Loucy (cell line): ENCODE measurements around the gene TRNT1.

Experiments
- H2AFZ ChIP-seq: fragments of 200-600 bp; sonication (generic); 2 replicates; pipeline ENCODE4 v1.6.0; 2016; ENCODE audit warnings: antibody characterized with exemption, mild to moderate bottlenecking, low read length, moderate library complexity
- H3F3A ChIP-seq: fragments of 200-600 bp; 2 replicates; pipeline ENCODE4 v1.6.0; 2016; ENCODE audit warnings: antibody characterized with exemption, low read depth, mild to moderate bottlenecking
- H3K27me3 ChIP-seq: fragments of 200-600 bp; sonication (generic); 2 replicates; pipeline ENCODE4 v1.6.1; 2014; ENCODE audit warnings: low read length, mild to moderate bottlenecking; ENCODE audit not compliant: insufficient read depth, poor library complexity, severe bottlenecking
- H3K36me3 ChIP-seq: fragments of 200-600 bp; sonication (generic); 2 replicates; pipeline ENCODE4 v1.6.1; 2016; ENCODE audit warnings: low read length; ENCODE audit not compliant: insufficient read depth
- H3K4me1 ChIP-seq: fragments of 200-600 bp; sonication (generic); 2 replicates; pipeline ENCODE4 v1.5.1; 2014; ENCODE audit warnings: low read length, mild to moderate bottlenecking; ENCODE audit not compliant: insufficient read depth, poor library complexity, severe bottlenecking
- H3K4me2 ChIP-seq: fragments of 200-600 bp; sonication (generic); 2 replicates; pipeline ENCODE4 v1.6.0; 2014; ENCODE audit warnings: antibody characterized with exemption, low read length, low read depth, mild to moderate bottlenecking; ENCODE audit not compliant: poor library complexity, severe bottlenecking
- H3K4me3 ChIP-seq: fragments of 200-600 bp; sonication (generic); 2 replicates; pipeline ENCODE4 v1.5.1; 2014; ENCODE audit warnings: low read length, mild to moderate bottlenecking, mixed read lengths; ENCODE audit not compliant: poor library complexity, severe bottlenecking
- H3K79me2 ChIP-seq: fragments of 200-600 bp; sonication (generic); 2 replicates; pipeline ENCODE4 v1.6.1; 2014; ENCODE audit warnings: low read length; ENCODE audit not compliant: insufficient read depth
- H3K9ac ChIP-seq: fragments of 200-600 bp; sonication (generic); 2 replicates; pipeline ENCODE4 v1.6.0; 2014; ENCODE audit warnings: mild to moderate bottlenecking, low read depth, low read length, moderate library complexity; ENCODE audit not compliant: poor library complexity, severe bottlenecking
- H3K9me2 ChIP-seq: fragments of 200-600 bp; sonication (generic); replicated peaks from 2 replicates; pipeline ENCODE4 v1.6.1; 2016; ENCODE audit warnings: low read depth, low read length, mixed read lengths
- H3K9me3 ChIP-seq: fragments of 200-600 bp; sonication (generic); 2 replicates; pipeline ENCODE4 v1.6.1; 2014; ENCODE audit warnings: mild to moderate bottlenecking, antibody characterized with exemption, low read length, low read depth; ENCODE audit not compliant: insufficient read depth
- H4K20me1 ChIP-seq: fragments of 200-600 bp; sonication (generic); 2 replicates; pipeline ENCODE4 v1.6.0; 2014; ENCODE audit warnings: antibody characterized with exemption, low read length, mild to moderate bottlenecking; ENCODE audit not compliant: insufficient read depth, poor library complexity, severe bottlenecking
- EZH2phosphoT487 ChIP-seq: fragments of 200-600 bp; IDR thresholded peaks from 2 replicates; pipeline ENCODE4 v1.6.1; 2018; ENCODE audit warnings: antibody characterized with exemption, mild to moderate bottlenecking, moderate library complexity, borderline replicate concordance
- TF ChIP-seq, protein P1 (sequence below): fragments of 200-600 bp; sonication (generic); conservative IDR thresholded peaks from 2 replicates; pipeline ENCODE4 v1.5.1; 2014; ENCODE audit warnings: mild to moderate bottlenecking, antibody characterized with exemption, low read length

The TRNT1 gene

DNA sequence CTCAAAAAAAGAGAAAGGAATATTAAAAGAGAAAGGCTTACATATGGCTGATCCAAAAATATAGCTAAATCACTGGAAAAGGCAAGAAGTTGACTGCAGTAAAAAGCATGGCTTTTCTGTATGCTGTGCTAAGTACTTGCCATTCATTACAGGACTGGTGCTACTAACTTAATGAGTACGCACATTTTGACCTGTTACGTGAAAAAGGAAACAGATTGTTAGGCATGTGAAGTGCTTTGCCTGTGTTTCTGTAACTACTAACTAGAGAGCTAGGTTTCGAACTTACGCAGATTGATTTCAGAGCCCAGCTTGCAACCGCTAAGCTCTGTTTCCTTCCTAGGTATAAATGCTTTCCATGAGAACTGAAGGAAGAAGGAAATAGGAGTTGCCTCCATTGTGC, 2.8 kb downstream of the TRNT1 start:
- Histone ChIP-seq H4K20me1 (peaks cover 32% of the 10 kb centered on the region), H2AFZ (no peak overlapping the region), H3K27me3 (no peaks in the 10 kb centered on the region), H3K9me3 (no peaks in the 10 kb centered on the region), H3K9me2 (no peaks in the 10 kb centered on the region), H3K36me3 (peaks cover 9% of the 10 kb centered on the region; the same call in 1 of the 2 replicates), H3K79me2 (peaks cover 62% of the 10 kb centered on the region), H3K4me3 (peak overlapping the region; percentile 98), H3K4me2 (peak overlapping the region; percentile 80), H3K4me1 (peaks cover 42% of the 10 kb centered on the region), H3K9ac (peak overlapping the region; percentile 96), H3F3A (no peaks in the 10 kb centered on the region)
- no peak for TF ChIP-seq EZH2phosphoT487
- TF ChIP-seq, protein P1, sequence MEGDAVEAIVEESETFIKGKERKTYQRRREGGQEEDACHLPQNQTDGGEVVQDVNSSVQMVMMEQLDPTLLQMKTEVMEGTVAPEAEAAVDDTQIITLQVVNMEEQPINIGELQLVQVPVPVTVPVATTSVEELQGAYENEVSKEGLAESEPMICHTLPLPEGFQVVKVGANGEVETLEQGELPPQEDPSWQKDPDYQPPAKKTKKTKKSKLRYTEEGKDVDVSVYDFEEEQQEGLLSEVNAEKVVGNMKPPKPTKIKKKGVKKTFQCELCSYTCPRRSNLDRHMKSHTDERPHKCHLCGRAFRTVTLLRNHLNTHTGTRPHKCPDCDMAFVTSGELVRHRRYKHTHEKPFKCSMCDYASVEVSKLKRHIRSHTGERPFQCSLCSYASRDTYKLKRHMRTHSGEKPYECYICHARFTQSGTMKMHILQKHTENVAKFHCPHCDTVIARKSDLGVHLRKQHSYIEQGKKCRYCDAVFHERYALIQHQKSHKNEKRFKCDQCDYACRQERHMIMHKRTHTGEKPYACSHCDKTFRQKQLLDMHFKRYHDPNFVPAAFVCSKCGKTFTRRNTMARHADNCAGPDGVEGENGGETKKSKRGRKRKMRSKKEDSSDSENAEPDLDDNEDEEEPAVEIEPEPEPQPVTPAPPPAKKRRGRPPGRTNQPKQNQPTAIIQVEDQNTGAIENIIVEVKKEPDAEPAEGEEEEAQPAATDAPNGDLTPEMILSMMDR, result no peak

DNA sequence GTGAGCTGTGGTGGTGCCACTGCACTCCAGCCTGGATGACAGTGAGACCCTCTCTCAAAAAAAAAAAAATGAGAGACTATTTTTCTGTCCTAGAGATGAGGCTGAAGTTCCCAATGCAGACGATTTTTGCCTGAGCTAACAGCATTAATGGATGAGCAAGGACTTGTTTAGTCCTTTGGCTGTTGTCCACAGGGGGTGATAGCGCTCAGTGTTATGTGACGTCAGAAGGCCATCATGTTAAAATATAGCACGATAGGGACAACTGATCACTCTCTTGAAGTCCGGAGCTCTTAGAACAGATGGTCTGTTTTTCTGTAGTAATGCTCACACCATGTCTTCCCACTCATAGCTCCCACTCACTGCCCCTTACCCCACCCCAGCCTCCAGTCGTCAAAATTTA, 6.8 kb downstream of the TRNT1 start:
- H3K4me3 ChIP-seq, result no peak overlapping the region
- H3K79me2 ChIP-seq, result peaks cover 81% of the 10 kb centered on the region
- H3K27me3 ChIP-seq, result no peaks in the 10 kb centered on the region
- no peak overlapping the region for H2AFZ ChIP-seq
- H3K9me2 ChIP-seq, result no peaks in the 10 kb centered on the region
- H3K4me2 ChIP-seq, result peak overlapping the region; percentile 40
- H3K4me1 ChIP-seq, result peaks cover 41% of the 10 kb centered on the region
- H3F3A ChIP-seq, result no peaks in the 10 kb centered on the region
- peaks cover 46% of the 10 kb centered on the region for H4K20me1 ChIP-seq
- H3K9ac ChIP-seq, result no peak overlapping the region
- TF ChIP-seq, protein P1, result no peak; the same call in 1 of the 2 replicates
- no peak for TF ChIP-seq EZH2phosphoT487
- no peaks in the 10 kb centered on the region for H3K9me3 ChIP-seq
- H3K36me3 ChIP-seq, result peaks cover 24% of the 10 kb centered on the region; the same call in 1 of the 2 replicates

- H3F3A ChIP-seq, result no peaks in the 10 kb centered on the region
- no peak overlapping the region for H3K4me3 ChIP-seq
- H3K9me3 ChIP-seq, result no peaks in the 10 kb centered on the region
- no peak for TF ChIP-seq EZH2phosphoT487
- TF ChIP-seq, protein P1, result no peak
- peaks cover 39% of the 10 kb centered on the region for H4K20me1 ChIP-seq
- no peak overlapping the region for H3K9ac ChIP-seq
- peaks cover 35% of the 10 kb centered on the region; the same call in 1 of the 2 replicates for H3K36me3 ChIP-seq
- H3K79me2 ChIP-seq, result peaks cover 76% of the 10 kb centered on the region
- no peak overlapping the region for H2AFZ ChIP-seq
- peak overlapping the region; percentile 40 for H3K4me2 ChIP-seq
- H3K4me1 ChIP-seq, result peaks cover 28% of the 10 kb centered on the region
- H3K9me2 ChIP-seq, result no peaks in the 10 kb centered on the region
- H3K27me3 ChIP-seq, result no peaks in the 10 kb centered on the region
These were observed 8.2 kb downstream of the TRNT1 start for GRCh38 chr3:3134750-3135448.
